Measurements from ENCODE around the gene PRDM16. TPM values are rescaled to one million over a fixed set of nuclear protein-coding genes. Genes with fewer than 3 reads are reported as not detected.

The PRDM16 gene
- total RNA-seq, 1 donor from 2014 or later, result 21.4 TPM

DNA sequence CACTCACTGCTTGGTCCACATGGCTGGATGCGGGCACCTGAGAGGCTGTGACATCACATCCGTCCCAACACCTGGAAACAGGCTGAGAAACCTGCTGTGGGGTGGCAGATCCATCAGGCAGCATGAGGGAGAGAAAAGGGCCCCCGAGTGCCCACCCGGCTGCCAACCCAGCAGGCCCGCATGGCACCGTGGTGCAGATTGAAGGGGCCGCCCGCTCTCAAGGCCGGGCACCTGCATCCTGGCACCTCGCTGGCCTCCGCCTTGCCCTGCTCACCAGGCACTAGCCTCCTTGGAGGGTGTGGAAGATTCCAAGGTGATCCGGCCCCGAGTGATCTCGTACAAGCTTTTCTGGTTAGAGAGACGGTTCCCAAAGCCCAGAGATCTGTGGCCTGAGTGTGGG, 110.5 kb downstream of the PRDM16 start:
- Mint-ChIP-seq H3K36me3 (ENCODE audit: low read depth, unreplicated experiment) (no peaks in the 10 kb centered on the region), H3K27ac (ENCODE audit: unreplicated experiment) (no peak overlapping the region), H3K4me3 (ENCODE audit: unreplicated experiment) (no peak overlapping the region), H3K9me3 (ENCODE audit: unreplicated experiment) (no peaks in the 10 kb centered on the region), H3K27me3 (ENCODE audit: unreplicated experiment) (peaks cover 9% of the 10 kb centered on the region), H3K4me1 (ENCODE audit: unreplicated experiment) (peaks cover 4% of the 10 kb centered on the region)
- no peak for DNase-seq (ENCODE audit: low spot score)
- TF ChIP-seq, protein P1, sequence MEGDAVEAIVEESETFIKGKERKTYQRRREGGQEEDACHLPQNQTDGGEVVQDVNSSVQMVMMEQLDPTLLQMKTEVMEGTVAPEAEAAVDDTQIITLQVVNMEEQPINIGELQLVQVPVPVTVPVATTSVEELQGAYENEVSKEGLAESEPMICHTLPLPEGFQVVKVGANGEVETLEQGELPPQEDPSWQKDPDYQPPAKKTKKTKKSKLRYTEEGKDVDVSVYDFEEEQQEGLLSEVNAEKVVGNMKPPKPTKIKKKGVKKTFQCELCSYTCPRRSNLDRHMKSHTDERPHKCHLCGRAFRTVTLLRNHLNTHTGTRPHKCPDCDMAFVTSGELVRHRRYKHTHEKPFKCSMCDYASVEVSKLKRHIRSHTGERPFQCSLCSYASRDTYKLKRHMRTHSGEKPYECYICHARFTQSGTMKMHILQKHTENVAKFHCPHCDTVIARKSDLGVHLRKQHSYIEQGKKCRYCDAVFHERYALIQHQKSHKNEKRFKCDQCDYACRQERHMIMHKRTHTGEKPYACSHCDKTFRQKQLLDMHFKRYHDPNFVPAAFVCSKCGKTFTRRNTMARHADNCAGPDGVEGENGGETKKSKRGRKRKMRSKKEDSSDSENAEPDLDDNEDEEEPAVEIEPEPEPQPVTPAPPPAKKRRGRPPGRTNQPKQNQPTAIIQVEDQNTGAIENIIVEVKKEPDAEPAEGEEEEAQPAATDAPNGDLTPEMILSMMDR (IDR thresholded peaks at IDR 0.05; ENCODE audit: unreplicated experiment), result no peak

DNA sequence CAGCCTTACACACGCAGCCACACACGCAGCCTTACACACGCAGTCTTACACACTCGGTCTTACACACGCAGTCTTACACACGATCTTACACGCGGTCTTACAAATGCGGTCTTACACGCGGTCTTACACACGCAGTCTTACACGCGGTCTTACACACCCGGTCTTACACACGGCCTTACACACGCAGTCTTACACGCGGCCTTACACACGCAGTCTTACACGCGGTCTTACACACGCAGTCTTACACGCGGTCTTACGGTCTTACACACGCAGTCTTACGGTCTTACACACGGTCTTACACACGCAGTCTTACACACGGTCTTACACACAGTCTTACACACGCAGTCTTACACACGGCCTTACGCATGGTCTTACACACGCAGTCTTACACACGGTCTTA, 111.9 kb downstream of the PRDM16 start:
- Mint-ChIP-seq H3K36me3 (ENCODE audit: low read depth, unreplicated experiment) (no peaks in the 10 kb centered on the region), H3K27me3 (ENCODE audit: unreplicated experiment) (peaks cover 9% of the 10 kb centered on the region), H3K27ac (ENCODE audit: unreplicated experiment) (no peak overlapping the region), H3K9me3 (ENCODE audit: unreplicated experiment) (no peaks in the 10 kb centered on the region), H3K4me3 (ENCODE audit: unreplicated experiment) (no peak overlapping the region), H3K4me1 (ENCODE audit: unreplicated experiment) (peaks cover 2% of the 10 kb centered on the region)
- TF ChIP-seq, protein P1 (IDR thresholded peaks at IDR 0.05; ENCODE audit: unreplicated experiment), result no peak
- DNase-seq (ENCODE audit: low spot score), result no peak

GRCh38 chr1:3181956-3182355, 113.0 kb downstream of the PRDM16 start:
- TF ChIP-seq, protein P1 (IDR thresholded peaks at IDR 0.05; ENCODE audit: unreplicated experiment), result no peak
- Mint-ChIP-seq H3K36me3 (ENCODE audit: low read depth, unreplicated experiment) (no peaks in the 10 kb centered on the region), H3K27ac (ENCODE audit: unreplicated experiment) (no peak overlapping the region), H3K9me3 (ENCODE audit: unreplicated experiment) (no peaks in the 10 kb centered on the region), H3K4me1 (ENCODE audit: unreplicated experiment) (peaks cover 2% of the 10 kb centered on the region), H3K4me3 (ENCODE audit: unreplicated experiment) (no peak overlapping the region), H3K27me3 (ENCODE audit: unreplicated experiment) (peaks cover 9% of the 10 kb centered on the region)
- DNase-seq (ENCODE audit: low spot score), result no peak

- Mint-ChIP-seq H3K9me3 (ENCODE audit: unreplicated experiment) (no peaks in the 10 kb centered on the region), H3K27me3 (ENCODE audit: unreplicated experiment) (peaks cover 11% of the 10 kb centered on the region), H3K4me1 (ENCODE audit: unreplicated experiment) (peaks cover 2% of the 10 kb centered on the region), H3K36me3 (ENCODE audit: low read depth, unreplicated experiment) (no peaks in the 10 kb centered on the region), H3K4me3 (ENCODE audit: unreplicated experiment) (no peak overlapping the region), H3K27ac (ENCODE audit: unreplicated experiment) (no peak overlapping the region)
- TF ChIP-seq, protein P1 (IDR thresholded peaks at IDR 0.05; ENCODE audit: unreplicated experiment), result no peak
- no peak for DNase-seq (ENCODE audit: low spot score)
These were observed 114.4 kb downstream of the PRDM16 start for GRCh38 chr1:3183411-3183810.

GRCh38 chr1:3183813-3184212, 114.8 kb downstream of the PRDM16 start:
- Mint-ChIP-seq H3K27me3 (ENCODE audit: unreplicated experiment) (peaks cover 11% of the 10 kb centered on the region), H3K36me3 (ENCODE audit: low read depth, unreplicated experiment) (no peaks in the 10 kb centered on the region), H3K4me3 (ENCODE audit: unreplicated experiment) (no peak overlapping the region), H3K27ac (ENCODE audit: unreplicated experiment) (no peak overlapping the region), H3K9me3 (ENCODE audit: unreplicated experiment) (no peaks in the 10 kb centered on the region), H3K4me1 (ENCODE audit: unreplicated experiment) (peaks cover 2% of the 10 kb centered on the region)
- TF ChIP-seq, protein P1 (IDR thresholded peaks at IDR 0.05; ENCODE audit: unreplicated experiment), result no peak
- DNase-seq (ENCODE audit: low spot score), result no peak
